LNCaP clone FGC (cell line): ENCODE data around the gene SIM1.

Experiments
- DNase-seq: peaks from one replicate; pipeline ENCODE4 v3.0.0-alpha.2; 2011; ENCODE audit warnings: low read depth
- H3K4me3 ChIP-seq: 2 replicates; pipeline ENCODE4 v1.5.1; 2011; ENCODE audit warnings: mild to moderate bottlenecking, low read depth, low read length, control low read depth
- CTCF ChIP-seq: IDR thresholded peaks from 2 replicates; pipeline ENCODE4 v1.5.1; 2012; ENCODE audit warnings: mild to moderate bottlenecking; ENCODE audit not compliant: control insufficient read depth, insufficient read depth; ENCODE audit errors: extremely low read depth

SIM1 gene

GRCh38 chr6:100484474-100484873, 19.8 kb upstream of the SIM1 start:
- H3K4me3 ChIP-seq = no peak overlapping the region
- no peak for DNase-seq
- TF ChIP-seq CTCF = no peak

GRCh38 chr6:100482698-100483097, 18.0 kb upstream of the SIM1 start:
- DNase-seq = peak; percentile 41
- no peak overlapping the region for H3K4me3 ChIP-seq
- TF ChIP-seq CTCF = no peak

GRCh38 chr6:100479179-100480035, 14.7 kb upstream of the SIM1 start:
- TF ChIP-seq CTCF = peak; percentile 65
- DNase-seq = no peak
- no peak overlapping the region for H3K4me3 ChIP-seq

GRCh38 chr6:100475554-100476320, 11.0 kb upstream of the SIM1 start:
- no peak for TF ChIP-seq CTCF
- DNase-seq = no peak
- H3K4me3 ChIP-seq = no peak overlapping the region

GRCh38 chr6:100473182-100473581, 8.5 kb upstream of the SIM1 start:
- no peak overlapping the region for H3K4me3 ChIP-seq
- TF ChIP-seq CTCF = no peak

GRCh38 chr6:100472674-100473073, 8.0 kb upstream of the SIM1 start:
- H3K4me3 ChIP-seq = no peak overlapping the region
- peak; percentile 24; the same call in 1 of the 2 replicates for TF ChIP-seq CTCF
- no peak for DNase-seq

More at GRCh38 chr6:100473182-100473581, 8.5 kb upstream of the SIM1 start:
- DNase-seq = no peak
